Mesenchymal stem cell (in vitro differentiated cells and primary cell): ENCODE measurements around the gene FIBCD1.

Source experiments
- DNase-seq: peaks from one replicate; pipeline ENCODE4 v3.0.0-alpha.2; 2013
- H2AFZ ChIP-seq: one replicate; pipeline ENCODE4 v1.6.1; 2013; ENCODE audit warnings: low read depth, mild to moderate bottlenecking, control low read depth, inconsistent platforms, low read length, moderate library complexity
- H2AK5ac ChIP-seq: 2 replicates; pipeline ENCODE4 v1.6.1; 2013; ENCODE audit warnings: low read length, moderate library complexity, mild to moderate bottlenecking, inconsistent platforms; ENCODE audit not compliant: severe bottlenecking
- H2BK120ac ChIP-seq: one replicate; pipeline ENCODE4 v1.6.1; 2013; ENCODE audit warnings: low read depth, mild to moderate bottlenecking, inconsistent platforms, low read length, moderate library complexity
- H2BK12ac ChIP-seq, 2 experiments: one replicate each; pipeline ENCODE4 v1.6.1; 2013; ENCODE audit warnings: inconsistent platforms in 2 of 2, low read length in 2 of 2, mild to moderate bottlenecking in 2 of 2, moderate library complexity in 2 of 2, control low read depth in 1 of 2
- H2BK15ac ChIP-seq: one replicate; pipeline ENCODE4 v1.6.1; 2013; ENCODE audit warnings: mild to moderate bottlenecking, low read depth, inconsistent platforms; ENCODE audit not compliant: poor library complexity, severe bottlenecking
- H2BK5ac ChIP-seq: 2 replicates; pipeline ENCODE4 v1.6.1; 2013; ENCODE audit warnings: low read depth, mild to moderate bottlenecking, low read length, control low read depth, inconsistent platforms; ENCODE audit not compliant: poor library complexity, severe bottlenecking
- H3K14ac ChIP-seq, 2 experiments: one replicate each; pipeline ENCODE4 v1.6.1; 2013; ENCODE audit warnings: inconsistent platforms in 2 of 2, low read length in 2 of 2, control low read depth in 1 of 2, mild to moderate bottlenecking in 1 of 2, moderate library complexity in 1 of 2
- H3K18ac ChIP-seq, 2 experiments: one replicate each; pipeline ENCODE4 v1.6.1; 2013; ENCODE audit warnings: inconsistent platforms in 2 of 2, low read length in 2 of 2, control low read depth in 1 of 2, low read depth in 1 of 2, mild to moderate bottlenecking in 1 of 2
- H3K23ac ChIP-seq, 2 experiments: one replicate each; pipeline ENCODE4 v1.6.1; 2013; ENCODE audit warnings: inconsistent platforms in 2 of 2, low read length in 2 of 2, mild to moderate bottlenecking in 2 of 2, moderate library complexity in 2 of 2, control low read depth in 1 of 2
- H3K27ac ChIP-seq: 2 replicates; pipeline ENCODE4 v1.5.1; 2013; ENCODE audit warnings: mild to moderate bottlenecking, moderate library complexity, low read length, control low read depth, inconsistent platforms; ENCODE audit not compliant: poor library complexity, severe bottlenecking
- H3K27me3 ChIP-seq, 2 experiments: 2 replicates each; pipeline versions ENCODE4 v1.6.1 to v1.7.0; 2013; ENCODE audit warnings: low read length in 2 of 2, mild to moderate bottlenecking in 2 of 2, moderate library complexity in 2 of 2, control low read depth in 1 of 2, inconsistent platforms in 1 of 2; ENCODE audit not compliant: control insufficient read depth in 1 of 2, insufficient read depth in 1 of 2
- H3K36me3 ChIP-seq, 2 experiments: 2 replicates each; pipeline versions ENCODE4 v1.6.1 to v1.7.0; 2013; ENCODE audit warnings: low read length in 2 of 2, control low read depth in 1 of 2, inconsistent platforms in 1 of 2, low read depth in 1 of 2, mild to moderate bottlenecking in 1 of 2; ENCODE audit not compliant: insufficient read depth in 2 of 2, control insufficient read depth in 1 of 2
- H3K4ac ChIP-seq, 2 experiments: one replicate each; pipeline ENCODE4 v1.6.1; 2013; ENCODE audit warnings: inconsistent platforms in 2 of 2, low read length in 2 of 2, mild to moderate bottlenecking in 2 of 2, moderate library complexity in 2 of 2, control low read depth in 1 of 2, low read depth in 1 of 2
- H3K4me1 ChIP-seq: 2 replicates; pipeline ENCODE4 v1.6.1; 2013; ENCODE audit warnings: low read depth, low read length, control low read depth; ENCODE audit not compliant: control insufficient read depth, insufficient read depth
- H3K4me2 ChIP-seq: 2 replicates; pipeline ENCODE4 v1.6.1; 2013; ENCODE audit warnings: low read length, mild to moderate bottlenecking, inconsistent platforms; ENCODE audit not compliant: poor library complexity, severe bottlenecking
- H3K4me3 ChIP-seq, 2 experiments: 2 replicates each; pipeline versions ENCODE4 v1.5.1 to v1.7.0; 2013; ENCODE audit warnings: low read length in 2 of 2, mild to moderate bottlenecking in 2 of 2, control low read depth in 1 of 2, low read depth in 1 of 2; ENCODE audit not compliant: insufficient read depth in 1 of 2
- H3K79me1 ChIP-seq: replicated peaks from 2 replicates; pipeline ENCODE4 v1.6.1; 2013; ENCODE audit warnings: mild to moderate bottlenecking, control low read depth, low read length, inconsistent platforms; ENCODE audit not compliant: poor library complexity, severe bottlenecking
- H3K9ac ChIP-seq: 2 replicates; pipeline ENCODE4 v1.7.0; 2013; ENCODE audit warnings: mild to moderate bottlenecking, low read length, moderate library complexity
- H3K9me3 ChIP-seq: 2 replicates; pipeline ENCODE4 v1.7.0; 2013; ENCODE audit warnings: mild to moderate bottlenecking, low read length; ENCODE audit not compliant: control insufficient read depth
- H4K8ac ChIP-seq: one replicate; pipeline ENCODE4 v1.6.1; 2013; ENCODE audit warnings: inconsistent platforms, mild to moderate bottlenecking, low read length, moderate library complexity
- H4K91ac ChIP-seq: one replicate; pipeline ENCODE4 v1.6.1; 2013; ENCODE audit warnings: mild to moderate bottlenecking, low read length, inconsistent platforms
- WGBS: methylation state at CpG from one replicate; pipeline ENCODE4 v1.1.7; 2013; ENCODE audit warnings: mixed read lengths; 5-methylcytosine and 5-hydroxymethylcytosine counted together

The FIBCD1 gene

GRCh38 chr9:130893341-130894101 is 45.5 kb downstream of the FIBCD1 start:
- Histone ChIP-seq H3K27ac (no peak overlapping the region), H3K9me3 (no peaks in the 10 kb centered on the region)
- WGBS = 90% methylated on average over 34 of the region's 34 CpGs

GRCh38 chr9:130892477-130893304 is 46.4 kb downstream of the FIBCD1 start:
- Histone ChIP-seq H2BK5ac (no peak overlapping the region), H2AK5ac (no peak overlapping the region)
- WGBS = 94% methylated on average over 23 of the region's 24 CpGs

More at GRCh38 chr9:130893341-130894101, 45.5 kb downstream of the FIBCD1 start:
- Histone ChIP-seq H3K4me2 (no peak overlapping the region), H2AFZ (no peak overlapping the region), H3K18ac (no peak overlapping the region), H3K23ac (no peak overlapping the region), H3K79me1 (peaks cover 4% of the 10 kb centered on the region), H2BK5ac (no peak overlapping the region), H3K14ac (no peak overlapping the region), H4K8ac (no peak overlapping the region), H2BK12ac (no peak overlapping the region), H2AK5ac (no peak overlapping the region), H3K4me3 (no peak overlapping the region), H3K36me3 (peaks cover 58 to 72% of the 10 kb centered on the region in 2 experiments), H2BK120ac (no peak overlapping the region), H2BK15ac (no peak overlapping the region), H4K91ac (no peak overlapping the region), H3K4ac (no peak overlapping the region), H3K27me3 (peaks cover 0 to 7% of the 10 kb centered on the region in 2 experiments), H3K9ac (peak overlapping the region; percentile 3), H3K4me1 (peaks cover 13% of the 10 kb centered on the region)
- DNase-seq = peak; percentile 9

GRCh38 chr9:130891688-130892476 is 47.2 kb downstream of the FIBCD1 start:
- Histone ChIP-seq H3K4ac (no peak overlapping the region), H3K9ac (no peak overlapping the region), H3K9me3 (no peaks in the 10 kb centered on the region), H2BK12ac (no peak overlapping the region), H3K23ac (no peak overlapping the region), H3K4me3 (no peak overlapping the region), H3K27me3 (peaks cover 0 to 4% of the 10 kb centered on the region in 2 experiments), H2AFZ (no peak overlapping the region), H3K79me1 (peaks cover 16% of the 10 kb centered on the region), H3K14ac (no peak overlapping the region), H3K4me1 (peaks cover 10% of the 10 kb centered on the region), H3K4me2 (no peak overlapping the region), H3K18ac (no peak overlapping the region), H4K91ac (no peak overlapping the region), H3K27ac (no peak overlapping the region), H2BK15ac (no peak overlapping the region), H2BK120ac (no peak overlapping the region), H4K8ac (no peak overlapping the region), H3K36me3 (peaks cover 74 to 89% of the 10 kb centered on the region in 2 experiments), H2BK5ac (no peak overlapping the region), H2AK5ac (no peak overlapping the region)
- DNase-seq = no peak
- 94% methylated on average over 18 of the region's 18 CpGs for WGBS

More at GRCh38 chr9:130892477-130893304, 46.4 kb downstream of the FIBCD1 start:
- H4K8ac ChIP-seq = no peak overlapping the region
- no peak overlapping the region for H3K18ac ChIP-seq
- H3K4me1 ChIP-seq = peaks cover 10% of the 10 kb centered on the region
- H3K4me2 ChIP-seq = no peak overlapping the region
- H3K27ac ChIP-seq = no peak overlapping the region
- no peak overlapping the region for H3K4ac ChIP-seq
- no peaks in the 10 kb centered on the region for H3K9me3 ChIP-seq
- no peak overlapping the region for H4K91ac ChIP-seq
- H2BK12ac ChIP-seq = no peak overlapping the region
- H2BK15ac ChIP-seq = no peak overlapping the region
- H3K9ac ChIP-seq = no peak overlapping the region
- H3K36me3 ChIP-seq = peaks cover 66 to 80% of the 10 kb centered on the region in 2 experiments
- no peak overlapping the region for H2AFZ ChIP-seq
- H3K23ac ChIP-seq = no peak overlapping the region
- H3K79me1 ChIP-seq = peaks cover 11% of the 10 kb centered on the region
- H2BK120ac ChIP-seq = no peak overlapping the region
- peaks cover 0 to 4% of the 10 kb centered on the region in 2 experiments for H3K27me3 ChIP-seq
- DNase-seq = no peak
- H3K14ac ChIP-seq = no peak overlapping the region
- H3K4me3 ChIP-seq = no peak overlapping the region
